Mesenchymal stem cell (in vitro differentiated cells and primary cell): Measurements from ENCODE around the gene LARGE2.

ENCODE experiments used
- DNase-seq: peaks from one replicate; pipeline ENCODE4 v3.0.0-alpha.2; 2013
- H2AFZ ChIP-seq: one replicate; pipeline ENCODE4 v1.6.1; 2013; ENCODE audit warnings: low read depth, mild to moderate bottlenecking, control low read depth, inconsistent platforms, low read length, moderate library complexity
- H2AK5ac ChIP-seq: 2 replicates; pipeline ENCODE4 v1.6.1; 2013; ENCODE audit warnings: low read length, moderate library complexity, mild to moderate bottlenecking, inconsistent platforms; ENCODE audit not compliant: severe bottlenecking
- H2BK120ac ChIP-seq: one replicate; pipeline ENCODE4 v1.6.1; 2013; ENCODE audit warnings: low read depth, mild to moderate bottlenecking, inconsistent platforms, low read length, moderate library complexity
- H2BK12ac ChIP-seq, 2 experiments: one replicate each; pipeline ENCODE4 v1.6.1; 2013; ENCODE audit warnings: inconsistent platforms in 2 of 2, low read length in 2 of 2, mild to moderate bottlenecking in 2 of 2, moderate library complexity in 2 of 2, control low read depth in 1 of 2
- H2BK15ac ChIP-seq: one replicate; pipeline ENCODE4 v1.6.1; 2013; ENCODE audit warnings: mild to moderate bottlenecking, low read depth, inconsistent platforms; ENCODE audit not compliant: poor library complexity, severe bottlenecking
- H2BK5ac ChIP-seq: 2 replicates; pipeline ENCODE4 v1.6.1; 2013; ENCODE audit warnings: low read depth, mild to moderate bottlenecking, low read length, control low read depth, inconsistent platforms; ENCODE audit not compliant: poor library complexity, severe bottlenecking
- H3K14ac ChIP-seq, 2 experiments: one replicate each; pipeline ENCODE4 v1.6.1; 2013; ENCODE audit warnings: inconsistent platforms in 2 of 2, low read length in 2 of 2, control low read depth in 1 of 2, mild to moderate bottlenecking in 1 of 2, moderate library complexity in 1 of 2
- H3K18ac ChIP-seq, 2 experiments: one replicate each; pipeline ENCODE4 v1.6.1; 2013; ENCODE audit warnings: inconsistent platforms in 2 of 2, low read length in 2 of 2, control low read depth in 1 of 2, low read depth in 1 of 2, mild to moderate bottlenecking in 1 of 2
- H3K23ac ChIP-seq, 2 experiments: one replicate each; pipeline ENCODE4 v1.6.1; 2013; ENCODE audit warnings: inconsistent platforms in 2 of 2, low read length in 2 of 2, mild to moderate bottlenecking in 2 of 2, moderate library complexity in 2 of 2, control low read depth in 1 of 2
- H3K27ac ChIP-seq: 2 replicates; pipeline ENCODE4 v1.5.1; 2013; ENCODE audit warnings: mild to moderate bottlenecking, moderate library complexity, low read length, control low read depth, inconsistent platforms; ENCODE audit not compliant: poor library complexity, severe bottlenecking
- H3K27me3 ChIP-seq, 2 experiments: 2 replicates each; pipeline versions ENCODE4 v1.6.1 to v1.7.0; 2013; ENCODE audit warnings: low read length in 2 of 2, mild to moderate bottlenecking in 2 of 2, moderate library complexity in 2 of 2, control low read depth in 1 of 2, inconsistent platforms in 1 of 2; ENCODE audit not compliant: control insufficient read depth in 1 of 2, insufficient read depth in 1 of 2
- H3K36me3 ChIP-seq, 2 experiments: 2 replicates each; pipeline versions ENCODE4 v1.6.1 to v1.7.0; 2013; ENCODE audit warnings: low read length in 2 of 2, control low read depth in 1 of 2, inconsistent platforms in 1 of 2, low read depth in 1 of 2, mild to moderate bottlenecking in 1 of 2; ENCODE audit not compliant: insufficient read depth in 2 of 2, control insufficient read depth in 1 of 2
- H3K4ac ChIP-seq, 2 experiments: one replicate each; pipeline ENCODE4 v1.6.1; 2013; ENCODE audit warnings: inconsistent platforms in 2 of 2, low read length in 2 of 2, mild to moderate bottlenecking in 2 of 2, moderate library complexity in 2 of 2, control low read depth in 1 of 2, low read depth in 1 of 2
- H3K4me1 ChIP-seq: 2 replicates; pipeline ENCODE4 v1.6.1; 2013; ENCODE audit warnings: low read depth, low read length, control low read depth; ENCODE audit not compliant: control insufficient read depth, insufficient read depth
- H3K4me2 ChIP-seq: 2 replicates; pipeline ENCODE4 v1.6.1; 2013; ENCODE audit warnings: low read length, mild to moderate bottlenecking, inconsistent platforms; ENCODE audit not compliant: poor library complexity, severe bottlenecking
- H3K4me3 ChIP-seq, 2 experiments: 2 replicates each; pipeline versions ENCODE4 v1.5.1 to v1.7.0; 2013; ENCODE audit warnings: low read length in 2 of 2, mild to moderate bottlenecking in 2 of 2, control low read depth in 1 of 2, low read depth in 1 of 2; ENCODE audit not compliant: insufficient read depth in 1 of 2
- H3K79me1 ChIP-seq: replicated peaks from 2 replicates; pipeline ENCODE4 v1.6.1; 2013; ENCODE audit warnings: mild to moderate bottlenecking, control low read depth, low read length, inconsistent platforms; ENCODE audit not compliant: poor library complexity, severe bottlenecking
- H3K9ac ChIP-seq: 2 replicates; pipeline ENCODE4 v1.7.0; 2013; ENCODE audit warnings: mild to moderate bottlenecking, low read length, moderate library complexity
- H3K9me3 ChIP-seq: 2 replicates; pipeline ENCODE4 v1.7.0; 2013; ENCODE audit warnings: mild to moderate bottlenecking, low read length; ENCODE audit not compliant: control insufficient read depth
- H4K8ac ChIP-seq: one replicate; pipeline ENCODE4 v1.6.1; 2013; ENCODE audit warnings: inconsistent platforms, mild to moderate bottlenecking, low read length, moderate library complexity
- H4K91ac ChIP-seq: one replicate; pipeline ENCODE4 v1.6.1; 2013; ENCODE audit warnings: mild to moderate bottlenecking, low read length, inconsistent platforms
- WGBS: methylation state at CpG from one replicate; pipeline ENCODE4 v1.1.7; 2013; ENCODE audit warnings: mixed read lengths; 5-methylcytosine and 5-hydroxymethylcytosine counted together

The LARGE2 gene

DNA sequence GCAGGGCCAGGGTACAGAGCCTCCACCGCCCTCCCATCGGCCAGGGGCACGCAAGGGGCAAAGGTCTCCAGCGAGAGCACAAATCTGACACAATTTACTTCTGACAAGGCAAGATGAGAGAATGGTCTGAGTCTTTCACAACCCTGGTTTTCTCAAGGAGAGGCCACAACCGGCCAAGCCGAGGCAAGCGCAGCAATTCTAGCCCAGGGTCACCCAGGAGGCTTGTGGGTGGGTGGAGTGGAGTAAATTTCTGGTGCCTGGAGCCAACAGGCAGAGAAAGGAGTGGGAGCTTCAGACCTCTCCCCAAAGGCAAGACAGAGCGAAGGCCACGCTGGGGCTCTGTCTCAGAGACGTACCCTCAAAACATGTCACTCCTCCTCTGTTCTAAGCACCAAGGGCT lies 9.3 kb downstream of the LARGE2 start:
- no peak overlapping the region for H4K8ac ChIP-seq
- H3K4me2 ChIP-seq: no peak overlapping the region
- peaks cover 4% of the 10 kb centered on the region for H3K4me1 ChIP-seq
- 97% methylated on average over 10 of the region's 10 CpGs for WGBS
- no peak overlapping the region for H3K14ac ChIP-seq
- H3K4me3 ChIP-seq: no peak overlapping the region
- no peak for DNase-seq
- no peak overlapping the region for H3K18ac ChIP-seq
- no peak overlapping the region for H2BK12ac ChIP-seq
- peaks cover 10% of the 10 kb centered on the region for H3K79me1 ChIP-seq
- H3K9me3 ChIP-seq: no peaks in the 10 kb centered on the region
- H4K91ac ChIP-seq: no peak overlapping the region
- no peak overlapping the region for H2AFZ ChIP-seq
- no peak overlapping the region for H2AK5ac ChIP-seq
- H3K9ac ChIP-seq: peak overlapping the region; percentile 32
- peaks cover 56 to 82% of the 10 kb centered on the region in 2 experiments for H3K36me3 ChIP-seq
- peaks cover 0 to 6% of the 10 kb centered on the region in 2 experiments for H3K27me3 ChIP-seq
- H2BK5ac ChIP-seq: no peak overlapping the region
- H3K27ac ChIP-seq: no peak overlapping the region
- no peak overlapping the region for H2BK15ac ChIP-seq
- peak overlapping the region in 1 of 2 experiments; percentile 2 for H3K23ac ChIP-seq
- no peak overlapping the region for H3K4ac ChIP-seq
- H2BK120ac ChIP-seq: no peak overlapping the region

- Histone ChIP-seq H3K4me3 (no peak overlapping the region), H3K9me3 (no peaks in the 10 kb centered on the region), H2BK5ac (no peak overlapping the region), H2BK12ac (no peak overlapping the region), H3K27ac (no peak overlapping the region), H3K18ac (no peak overlapping the region), H2BK15ac (no peak overlapping the region), H3K4ac (no peak overlapping the region), H3K79me1 (peaks cover 11% of the 10 kb centered on the region), H4K91ac (no peak overlapping the region), H3K23ac (no peak overlapping the region), H3K4me1 (peaks cover 4% of the 10 kb centered on the region), H4K8ac (no peak overlapping the region), H3K36me3 (peaks cover 61 to 80% of the 10 kb centered on the region in 2 experiments), H3K14ac (no peak overlapping the region), H2AK5ac (no peak overlapping the region), H3K9ac (no peak overlapping the region), H3K4me2 (no peak overlapping the region), H3K27me3 (peaks cover 0 to 3% of the 10 kb centered on the region in 2 experiments), H2AFZ (no peak overlapping the region), H2BK120ac (no peak overlapping the region)
- DNase-seq: no peak
- 99% methylated on average over 8 of the region's 8 CpGs for WGBS
Observed at GRCh38 chr11:45932217-45932616, 9.8 kb downstream of the LARGE2 start.

DNA sequence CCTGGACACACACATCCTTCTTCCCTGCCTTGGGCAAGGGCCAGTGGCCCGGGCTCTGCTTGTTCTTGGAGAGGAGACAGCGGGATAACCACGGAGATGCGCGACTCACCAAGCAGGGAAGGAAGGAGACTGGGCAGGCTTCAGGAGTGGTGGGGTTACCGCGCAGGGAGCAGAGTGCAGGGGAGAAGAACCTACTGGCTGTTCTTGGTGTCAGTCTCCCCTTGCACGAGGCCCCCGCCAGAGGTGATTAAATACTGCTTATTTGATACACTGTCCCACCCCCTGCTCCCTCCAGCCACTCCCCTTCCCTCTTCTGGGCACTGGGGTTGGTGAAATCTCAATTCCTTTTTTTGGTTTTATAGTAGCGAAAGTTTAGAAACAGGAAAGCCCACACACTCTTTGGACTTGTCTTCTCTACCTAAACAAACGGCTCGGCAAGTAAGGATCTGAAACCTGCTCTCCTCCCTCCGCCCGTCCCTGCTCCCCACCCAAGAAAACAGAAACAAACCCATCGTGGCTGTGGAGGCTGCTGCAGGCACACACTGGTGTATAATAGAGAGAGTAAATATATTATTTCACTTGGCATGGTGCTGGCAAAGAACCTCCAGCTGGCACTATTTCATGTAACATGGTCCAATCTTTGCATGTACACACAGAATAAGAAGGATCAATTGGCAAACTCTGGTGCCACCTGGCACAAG lies 10.8 kb downstream of the LARGE2 start:
- Histone ChIP-seq H2BK15ac (no peak overlapping the region), H3K4me3 (peak overlapping the region in 1 of 2 experiments; percentile 23), H4K91ac (no peak overlapping the region), H2BK5ac (no peak overlapping the region), H3K27me3 (no peaks in the 10 kb centered on the region), H3K23ac (peak overlapping the region in 1 of 2 experiments; percentile 57), H2AFZ (no peak overlapping the region), H2BK12ac (no peak overlapping the region), H2BK120ac (no peak overlapping the region), H3K14ac (no peak overlapping the region), H2AK5ac (no peak overlapping the region), H3K27ac (no peak overlapping the region), H3K9me3 (no peaks in the 10 kb centered on the region), H3K18ac (no peak overlapping the region), H4K8ac (no peak overlapping the region), H3K36me3 (peaks cover 70 to 75% of the 10 kb centered on the region in 2 experiments), H3K4me1 (peaks cover 4% of the 10 kb centered on the region), H3K4me2 (no peak overlapping the region), H3K9ac (no peak overlapping the region), H3K79me1 (peaks cover 11% of the 10 kb centered on the region), H3K4ac (no peak overlapping the region)
- 86% methylated on average over 6 of the region's 15 CpGs for WGBS
- DNase-seq: peak; percentile 39

DNA sequence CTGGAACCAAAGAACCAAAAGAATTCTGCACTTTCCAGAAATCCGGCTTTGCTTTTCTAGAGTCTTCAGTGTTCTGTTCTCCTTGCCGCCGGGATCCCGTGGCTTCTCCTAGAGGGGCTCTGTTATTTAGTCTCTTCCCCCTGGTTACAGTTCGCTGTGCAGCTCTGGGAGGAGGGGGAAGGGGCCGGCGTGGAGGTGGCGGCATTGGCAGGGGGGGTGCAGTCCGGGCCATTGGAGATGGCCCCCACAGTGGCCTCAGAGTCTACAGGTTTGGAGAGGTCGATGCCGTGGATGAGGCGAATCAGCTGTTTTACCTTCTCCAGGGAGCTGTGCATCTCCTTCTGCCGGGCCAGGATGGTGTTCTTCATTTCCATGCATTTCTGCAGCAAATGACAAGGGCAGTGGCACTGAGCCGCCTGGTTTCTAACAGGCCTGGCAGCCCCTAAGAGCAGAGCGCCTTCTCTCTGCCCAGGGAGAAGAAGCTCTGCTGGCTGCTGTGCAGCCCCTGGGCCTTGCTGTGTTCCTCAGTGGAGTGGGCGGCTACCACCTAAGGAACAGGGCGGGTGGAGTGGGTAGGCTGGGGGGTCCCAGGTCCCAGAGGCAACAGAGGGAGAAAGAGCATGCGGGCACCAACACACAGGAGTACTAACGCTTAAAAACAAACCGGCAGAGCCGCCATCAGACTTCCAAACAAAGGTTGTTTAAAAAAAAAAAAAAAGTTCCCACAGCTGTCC lies 11.6 kb downstream of the LARGE2 start:
- Histone ChIP-seq H3K36me3 (peaks cover 71% of the 10 kb centered on the region in 2 experiments), H3K4me2 (no peak overlapping the region), H3K4ac (no peak overlapping the region), H3K18ac (no peak overlapping the region), H3K9me3 (no peaks in the 10 kb centered on the region), H3K23ac (no peak overlapping the region), H2AFZ (no peak overlapping the region), H3K79me1 (peaks cover 11% of the 10 kb centered on the region), H3K4me1 (peaks cover 4% of the 10 kb centered on the region), H2BK12ac (no peak overlapping the region), H3K27ac (no peak overlapping the region), H2BK120ac (no peak overlapping the region), H2AK5ac (no peak overlapping the region), H3K27me3 (no peaks in the 10 kb centered on the region), H2BK5ac (no peak overlapping the region), H4K8ac (no peak overlapping the region), H4K91ac (no peak overlapping the region), H2BK15ac (no peak overlapping the region), H3K14ac (no peak overlapping the region), H3K4me3 (no peak overlapping the region), H3K9ac (no peak overlapping the region)
- 96% methylated on average over 21 of the region's 21 CpGs for WGBS
- DNase-seq: no peak
